H1 (cell line): ENCODE results near the gene SRSF7. TPM values are rescaled to one million over a fixed set of nuclear protein-coding genes. Genes with fewer than 3 reads are reported as not detected.

Experiments used
- CTCF ChIA-PET: fragments of 300-600 bp; sonication (Branson Sonifier 250); formaldehyde crosslinking; loops from one replicate; lab custom pipeline; 2021; ENCODE audit not compliant: partially characterized antibody; lab: Charles Lee
- POLR2A ChIA-PET: fragments of 300-600 bp; sonication (Branson Sonifier 250); formaldehyde crosslinking; loops from one replicate; lab custom pipeline; 2021; ENCODE audit warnings: inconsistent platforms; ENCODE audit not compliant: partially characterized antibody; lab: Charles Lee
- DNase-seq, 2 experiments: peaks; one replicate each; pipeline versions ENCODE4 v3.0.0 to v3.0.0-alpha.2; 2010 to 2022; ENCODE audit warnings: low spot score in 2 of 2, low read depth in 1 of 2, mixed read lengths in 1 of 2
- FAIRE-seq: peaks from 2 replicates; lab custom pipeline; 2011; peaks lifted over from hg19 to GRCh38; lab: Jason Lieb, UNC
- H2AFZ ChIP-seq: 2 replicates; pipeline ENCODE4 v1.8.1; 2012; ENCODE audit warnings: low read length, inconsistent platforms
- H2AK5ac ChIP-seq: 2 replicates; pipeline ENCODE4 v1.6.1; 2013; ENCODE audit warnings: low read depth, low read length
- H2BK120ac ChIP-seq: replicated peaks from 2 replicates; pipeline ENCODE3; 2013; ENCODE audit warnings: low read depth, low read length, inconsistent platforms
- H2BK12ac ChIP-seq: 2 replicates; pipeline ENCODE4 v1.6.1; 2013; ENCODE audit warnings: low read depth, low read length
- H2BK15ac ChIP-seq: 2 replicates; pipeline ENCODE4 v1.6.1; 2013; ENCODE audit warnings: low read length
- H2BK20ac ChIP-seq: 2 replicates; pipeline ENCODE4 v1.6.1; 2013; ENCODE audit warnings: low read length
- H2BK5ac ChIP-seq: 2 replicates; pipeline ENCODE4 v1.6.1; 2013; ENCODE audit warnings: low read depth, low read length
- H3K14ac ChIP-seq: 2 replicates; pipeline ENCODE4 v1.6.1; 2013; ENCODE audit warnings: inconsistent platforms; ENCODE audit not compliant: insufficient read length
- H3K18ac ChIP-seq: 2 replicates; pipeline ENCODE4 v1.6.1; 2013; ENCODE audit warnings: low read length; ENCODE audit errors: extremely low read depth
- H3K23ac ChIP-seq: 2 replicates; pipeline ENCODE4 v1.6.1; 2013; ENCODE audit warnings: inconsistent platforms; ENCODE audit not compliant: insufficient read length
- H3K23me2 ChIP-seq: 2 replicates; pipeline ENCODE4 v1.6.1; 2013; ENCODE audit warnings: low read depth, low read length
- H3K27ac ChIP-seq: 2 replicates; pipeline ENCODE4 v1.6.1; 2011; ENCODE audit warnings: low read depth, low read length, inconsistent platforms
- H3K27me3 ChIP-seq, 4 experiments: replicated peaks in 1 of 4; 1 replicate in 1 of 4; 2 replicates in 3 of 4; pipeline versions ENCODE4 v1.6.1 to v1.8.1; 2011 to 2013; ENCODE audit warnings: low read length in 3 of 4, mild to moderate bottlenecking in 3 of 4, inconsistent platforms in 2 of 4, mixed read lengths in 2 of 4, moderate library complexity in 1 of 4; ENCODE audit not compliant: control insufficient read depth in 3 of 4, insufficient read depth in 3 of 4; ENCODE audit errors: extremely low read depth in 1 of 4
- H3K36me3 ChIP-seq, 4 experiments: 2 replicates each; pipeline versions ENCODE4 v1.6.1 to v1.8.1; 2011 to 2013; ENCODE audit warnings: mild to moderate bottlenecking in 4 of 4, low read length in 3 of 4, moderate library complexity in 2 of 4, control low read depth in 1 of 4, inconsistent platforms in 1 of 4; ENCODE audit not compliant: insufficient read depth in 4 of 4, control insufficient read depth in 2 of 4
- H3K4ac ChIP-seq: replicated peaks from 2 replicates; pipeline ENCODE3; 2013; ENCODE audit warnings: low read length, low read depth, mixed read lengths, inconsistent platforms; ENCODE audit not compliant: insufficient read length
- H3K4me1 ChIP-seq, 4 experiments: replicated peaks in 1 of 4; 1 replicate in 1 of 4; 2 replicates in 3 of 4; pipeline versions ENCODE4 v1.6.1 to v1.8.1; 2011 to 2013; ENCODE audit warnings: low read length in 3 of 4, inconsistent platforms in 2 of 4, mixed read lengths in 1 of 4; ENCODE audit not compliant: insufficient read depth in 4 of 4, control insufficient read depth in 3 of 4
- H3K4me2 ChIP-seq, 2 experiments: 2 replicates each; pipeline versions ENCODE4 v1.6.1 to v1.8.1; 2011 to 2013; ENCODE audit warnings: low read depth in 2 of 2, low read length in 2 of 2, control low read depth in 1 of 2, inconsistent platforms in 1 of 2, mild to moderate bottlenecking in 1 of 2; ENCODE audit not compliant: insufficient read depth in 1 of 2
- H3K4me3 ChIP-seq, 4 experiments: fragments of 200-600, 300-600 bp in 1 of 4; sonication (generic), shearing (Covaris generic), sonication (Bioruptor Twin) in 1 of 4; 2 replicates each; pipeline versions ENCODE4 v1.5.1 to v1.8.1; 2011 to 2016; ENCODE audit warnings: low read length in 4 of 4, low read depth in 3 of 4, control low read depth in 2 of 4, inconsistent platforms in 2 of 4, mild to moderate bottlenecking in 2 of 4, mixed read lengths in 1 of 4, moderate library complexity in 1 of 4; ENCODE audit not compliant: insufficient read depth in 2 of 4; ENCODE audit errors: extremely low read depth in 1 of 4
- H3K56ac ChIP-seq: replicated peaks from 2 replicates; pipeline ENCODE3; 2013; ENCODE audit warnings: low read depth, mild to moderate bottlenecking, mixed read lengths, low read length, inconsistent platforms; ENCODE audit not compliant: insufficient read length
- H3K79me1 ChIP-seq: 2 replicates; pipeline ENCODE4 v1.6.1; 2013; ENCODE audit warnings: low read depth, low read length, control low read depth
- H3K79me2 ChIP-seq, 2 experiments: 2 replicates each; pipeline versions ENCODE4 v1.6.1 to v1.8.1; 2012 to 2013; ENCODE audit warnings: low read length in 2 of 2, mild to moderate bottlenecking in 2 of 2, inconsistent platforms in 1 of 2; ENCODE audit not compliant: insufficient read depth in 2 of 2, control insufficient read depth in 1 of 2
- H3K9ac ChIP-seq, 4 experiments: replicated peaks in 1 of 4; 1 replicate in 1 of 4; 2 replicates in 3 of 4; pipeline versions ENCODE4 v1.6.1 to v1.8.1; 2011 to 2013; ENCODE audit warnings: low read depth in 3 of 4, low read length in 3 of 4, control low read depth in 2 of 4, mild to moderate bottlenecking in 2 of 4, moderate library complexity in 2 of 4, inconsistent platforms in 1 of 4; ENCODE audit errors: extremely low read depth in 1 of 4
- H3K9me3 ChIP-seq, 2 experiments: 2 replicates each; pipeline versions ENCODE4 v1.6.1 to v1.8.1; 2012 to 2013; ENCODE audit warnings: mild to moderate bottlenecking in 2 of 2, moderate library complexity in 2 of 2, control low read depth in 1 of 2, inconsistent platforms in 1 of 2, low read depth in 1 of 2, low read length in 1 of 2, mixed read lengths in 1 of 2; ENCODE audit not compliant: insufficient read depth in 2 of 2
- H4K20me1 ChIP-seq, 2 experiments: replicated peaks in 1 of 2; 2 replicates each; pipeline versions ENCODE3 to v1.8.1; 2011 to 2013; ENCODE audit warnings: inconsistent platforms in 2 of 2, low read length in 2 of 2, mild to moderate bottlenecking in 1 of 2; ENCODE audit not compliant: insufficient read depth in 2 of 2, control insufficient read depth in 1 of 2
- H4K5ac ChIP-seq: 2 replicates; pipeline ENCODE4 v1.6.1; 2013; ENCODE audit warnings: low read length, low read depth, mixed read lengths, inconsistent platforms; ENCODE audit not compliant: insufficient read length
- H4K8ac ChIP-seq: 2 replicates; pipeline ENCODE4 v1.8.0; 2013; ENCODE audit warnings: mild to moderate bottlenecking, moderate library complexity, low read length, inconsistent platforms; ENCODE audit not compliant: insufficient read depth; ENCODE audit errors: extremely low read depth
- H4K91ac ChIP-seq: replicated peaks from 2 replicates; pipeline ENCODE3; 2013; ENCODE audit warnings: low read length, mixed read lengths, inconsistent platforms; ENCODE audit not compliant: insufficient read length
- CHD2 ChIP-seq: IDR thresholded peaks from 2 replicates; pipeline ENCODE4 v1.6.1; 2012; ENCODE audit warnings: low read length, improper control_type of control experiment
- CTCF ChIP-seq, 3 experiments: IDR thresholded peaks; 1 replicate in 2 of 3; 2 replicates in 1 of 3; pipeline versions ENCODE4 v1.5.1 to v1.6.1; 2011; ENCODE audit warnings: low read length in 3 of 3, mild to moderate bottlenecking in 3 of 3, inconsistent platforms in 2 of 3, low read depth in 1 of 3, moderate library complexity in 1 of 3; ENCODE audit not compliant: insufficient read depth in 1 of 3; ENCODE audit errors: control extremely low read depth in 1 of 3
- GABPA ChIP-seq: IDR thresholded peaks from 2 replicates; pipeline ENCODE4 v1.6.1; 2011; ENCODE audit warnings: mild to moderate bottlenecking, low read length, moderate library complexity, borderline replicate concordance; ENCODE audit not compliant: insufficient read depth
- JUND ChIP-seq: IDR thresholded peaks from 2 replicates; pipeline ENCODE4 v1.6.1; 2011; ENCODE audit warnings: mild to moderate bottlenecking, improper control_type of control experiment, low read length
- KDM5A ChIP-seq: fragments of 200-600 bp; IDR thresholded peaks from 2 replicates; pipeline ENCODE4 v1.7.1; 2012; ENCODE audit warnings: mild to moderate bottlenecking, low read length, inconsistent platforms, mixed read lengths
- RBBP5 ChIP-seq: IDR thresholded peaks from 2 replicates; pipeline ENCODE4 v1.7.1; 2012; ENCODE audit warnings: low read depth, mild to moderate bottlenecking, inconsistent platforms, low read length, moderate library complexity, borderline replicate concordance
- SP1 ChIP-seq: IDR thresholded peaks from 2 replicates; pipeline ENCODE4 v1.6.1; 2011; ENCODE audit warnings: low read depth, low read length
- SP2 ChIP-seq: IDR thresholded peaks from 2 replicates; pipeline ENCODE4 v1.6.1; 2012; ENCODE audit warnings: mild to moderate bottlenecking, low read length, inconsistent platforms
- WGBS, 2 experiments: shearing (Covaris generic) in 1 of 2; methylation state at CpG; one replicate each; pipeline versions ENCODE4 v1.1.6 to v1.1.7; 2013 to 2015; ENCODE audit warnings: low lambda C conversion rate in 2 of 2, mixed read lengths in 2 of 2, inconsistent platforms in 1 of 2, low coverage in 1 of 2, missing lambda C conversion rate in 1 of 2; ENCODE audit not compliant: insufficient replicate concordance in 2 of 2, insufficient coverage in 1 of 2, insufficient read length in 1 of 2; ENCODE audit errors: extremely low coverage in 1 of 2, missing lambda C conversion rate in 1 of 2; 5-methylcytosine and 5-hydroxymethylcytosine counted together
- polyA plus RNA-seq, 7 experiments: library from polyadenylated mRNA; depleted of rRNA in 3 of 7; stranded (reverse) in 5 of 7; unstranded in 2 of 7; fragments of >200 nt in 5 of 7; fragments of 200-250 nt in 2 of 7; gene quantifications; 1 replicate in 5 of 7; 2 replicates in 1 of 7; 4 replicates in 1 of 7; pipeline versions ENCODE4 v1.2.1 to v1.2.3, GENCODE V29; 2011 to 2013; ENCODE audit warnings: missing spikeins in 2 of 7, mixed read lengths in 2 of 7
- total RNA-seq: library from RNA; stranded (reverse); fragmentation: NEBNext Ultra II Directional; extraction: Animal tissue kit (Norgen Biotek cat#: 25700); gene quantifications from 2 replicates; pipeline ENCODE4 v1.2.1, GENCODE V29; 2021
- TF ChIP-seq, protein P1 (sequence below): IDR thresholded peaks from 2 replicates; pipeline ENCODE4 v1.6.1; 2011; ENCODE audit warnings: low read depth, mild to moderate bottlenecking, low read length; ENCODE audit not compliant: insufficient read depth

SRSF7 gene
- total and polyA plus RNA-seq, 2 of the 8 experiments (the other 6 are each of a cell fraction or from before 2014, with no cell fraction given): 370 to 415 TPM

DNA sequence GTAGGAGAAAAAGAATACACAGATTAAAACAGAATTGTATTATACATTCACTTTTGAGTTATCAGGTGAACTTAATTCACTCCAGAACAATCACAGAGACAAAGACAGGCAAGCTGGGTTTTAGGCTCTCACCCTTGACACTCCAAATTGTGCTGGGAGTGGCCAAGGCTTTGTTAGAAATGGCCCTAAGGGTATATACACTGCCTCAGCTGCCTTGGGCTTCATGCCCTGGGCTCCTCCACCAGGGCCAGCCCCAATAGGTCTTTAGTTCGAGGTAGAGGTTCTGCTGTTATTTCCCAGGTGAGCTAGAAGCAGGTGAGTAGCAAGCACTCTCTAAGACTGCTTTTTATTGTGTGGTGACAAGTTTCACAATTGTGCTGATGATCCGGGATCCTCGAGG is 46.8 kb upstream of the SRSF7 start:
- WGBS, 2 experiments: 95% methylated on average over 3 of the region's 3 CpGs; no CpG with 5 or more reads in 1 of the 2 experiments
- H4K91ac ChIP-seq: no peak overlapping the region
- ChIA-PET CTCF (no interaction called here), POLR2A (interaction anchor here (1.0 to 1.4 kb wide), 4 partner anchors 46 to 53 kb away, joined by 3 to 8 read pairs (median 3); partner anchors contain the start of gene SRSF7)
- no peak for TF ChIP-seq CHD2
- no peak for TF ChIP-seq CTCF (IDR thresholded peaks at IDR 0.05; ENCODE audit: control extremely low read depth in 1 of 3, insufficient read depth in 1 of 3, low read depth in 1 of 3, low read length in 3 of 3)
- TF ChIP-seq GABPA: no peak
- no peak for TF ChIP-seq SP1
- TF ChIP-seq, protein P1, sequence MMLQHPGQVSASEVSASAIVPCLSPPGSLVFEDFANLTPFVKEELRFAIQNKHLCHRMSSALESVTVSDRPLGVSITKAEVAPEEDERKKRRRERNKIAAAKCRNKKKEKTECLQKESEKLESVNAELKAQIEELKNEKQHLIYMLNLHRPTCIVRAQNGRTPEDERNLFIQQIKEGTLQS: no peak
- no peak for TF ChIP-seq RBBP5
- no peak for TF ChIP-seq JUND
- no peak for TF ChIP-seq SP2
- TF ChIP-seq KDM5A: no peak
- no peak overlapping the region for H2BK5ac ChIP-seq
- no peaks in the 10 kb centered on the region for H4K20me1 ChIP-seq
- H3K36me3 ChIP-seq: peaks cover 0 to 16% (median 0%) of the 10 kb centered on the region in 4 experiments; a peak in 1 of 8 replicates
- H3K18ac ChIP-seq: no peak overlapping the region
- no peak overlapping the region for H2BK12ac ChIP-seq
- FAIRE-seq (no peak), DNase-seq (no peak)
- no peak overlapping the region for H3K4me2 ChIP-seq
- no peak overlapping the region for H3K9ac ChIP-seq
- H4K8ac ChIP-seq: no peak overlapping the region
- H3K23me2 ChIP-seq: no peaks in the 10 kb centered on the region
- H3K9me3 ChIP-seq: no peaks in the 10 kb centered on the region
- no peak overlapping the region for H2AFZ ChIP-seq
- no peak overlapping the region for H2BK120ac ChIP-seq
- no peak overlapping the region for H2BK20ac ChIP-seq
- no peak overlapping the region for H3K4ac ChIP-seq
- H3K4me1 ChIP-seq: no peaks in the 10 kb centered on the region
- H3K23ac ChIP-seq: no peak overlapping the region
- H4K5ac ChIP-seq: no peak overlapping the region
- H2BK15ac ChIP-seq: no peak overlapping the region
- H3K79me1 ChIP-seq: no peaks in the 10 kb centered on the region
- no peak overlapping the region for H3K14ac ChIP-seq
- no peak overlapping the region for H2AK5ac ChIP-seq
- no peak overlapping the region for H3K56ac ChIP-seq
- no peaks in the 10 kb centered on the region for H3K79me2 ChIP-seq
- H3K27me3 ChIP-seq: no peaks in the 10 kb centered on the region
- no peak overlapping the region for H3K4me3 ChIP-seq
- no peak overlapping the region for H3K27ac ChIP-seq
